Thoracic aorta (tissue), 2 donors: ENCODE measurements around the gene MTX3. TPM values are rescaled to one million over a fixed set of nuclear protein-coding genes. Genes with fewer than 3 reads are reported as not detected.
A peak's percentile ranks its signal among the peaks of the same experiment; 100 is the strongest.

ENCODE experiments used
- ATAC-seq: fragments of 150-250 bp; one replicate; pipeline ENCODE4 v1.8.0; 2017; ENCODE audit warnings: low read depth; ENCODE audit not compliant: insufficient number of reproducible peaks, low FRiP score
- DNase-seq: peaks from one replicate; pipeline ENCODE4 v3.0.0-alpha.2; 2020; ENCODE audit warnings: low spot score
- H3K27ac ChIP-seq, 2 donors: fragments of 200-600 bp; sonication (generic); 1 replicate in 1 of 2; 2 replicates in 1 of 2; pipeline ENCODE4 v1.5.1; 2016; ENCODE audit warnings: mild to moderate bottlenecking in 2 of 2, moderate library complexity in 2 of 2
- H3K27me3 ChIP-seq: fragments of 200-600 bp; sonication (generic); replicated peaks from 2 replicates; pipeline ENCODE4 v1.6.0; 2016; ENCODE audit warnings: mild to moderate bottlenecking; ENCODE audit not compliant: insufficient read depth
- H3K36me3 ChIP-seq: fragments of 200-600 bp; sonication (generic); one replicate; pipeline ENCODE4 v1.5.1; 2016
- H3K4me1 ChIP-seq, 2 donors: fragments of 200-600 bp; sonication (generic); 1 replicate in 1 of 2; 2 replicates in 1 of 2; pipeline versions ENCODE4 v1.5.1 to v1.6.0; 2016; ENCODE audit warnings: low read depth in 2 of 2, mild to moderate bottlenecking in 1 of 2; ENCODE audit not compliant: control insufficient read depth in 1 of 2
- H3K4me3 ChIP-seq: fragments of 200-600 bp; sonication (generic); 2 replicates; pipeline ENCODE4 v1.5.1; 2016; ENCODE audit warnings: mild to moderate bottlenecking
- H3K9me3 ChIP-seq: fragments of 200-600 bp; sonication (generic); 2 replicates; pipeline ENCODE4 v1.5.1; 2016
- total RNA-seq, 2 donors: library from RNA; depleted of rRNA; stranded (reverse); fragments of >200 nt; gene quantifications; one replicate each; pipeline versions ENCODE4 v1.1.0 to v1.2.3, GENCODE V29; 2016
- TF ChIP-seq, protein P1 (sequence below): fragments of 200-600 bp; sonication (generic); IDR thresholded peaks from one replicate; pipeline ENCODE4 v1.5.1; 2019; ENCODE audit warnings: antibody characterized with exemption

The MTX3 gene, protein sequence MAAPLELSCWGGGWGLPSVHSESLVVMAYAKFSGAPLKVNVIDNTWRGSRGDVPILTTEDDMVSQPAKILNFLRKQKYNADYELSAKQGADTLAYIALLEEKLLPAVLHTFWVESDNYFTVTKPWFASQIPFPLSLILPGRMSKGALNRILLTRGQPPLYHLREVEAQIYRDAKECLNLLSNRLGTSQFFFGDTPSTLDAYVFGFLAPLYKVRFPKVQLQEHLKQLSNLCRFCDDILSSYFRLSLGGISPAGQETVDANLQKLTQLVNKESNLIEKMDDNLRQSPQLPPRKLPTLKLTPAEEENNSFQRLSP
- 10 to 100 TPM; 12.3 to 16.7 TPM for total RNA-seq

DNA sequence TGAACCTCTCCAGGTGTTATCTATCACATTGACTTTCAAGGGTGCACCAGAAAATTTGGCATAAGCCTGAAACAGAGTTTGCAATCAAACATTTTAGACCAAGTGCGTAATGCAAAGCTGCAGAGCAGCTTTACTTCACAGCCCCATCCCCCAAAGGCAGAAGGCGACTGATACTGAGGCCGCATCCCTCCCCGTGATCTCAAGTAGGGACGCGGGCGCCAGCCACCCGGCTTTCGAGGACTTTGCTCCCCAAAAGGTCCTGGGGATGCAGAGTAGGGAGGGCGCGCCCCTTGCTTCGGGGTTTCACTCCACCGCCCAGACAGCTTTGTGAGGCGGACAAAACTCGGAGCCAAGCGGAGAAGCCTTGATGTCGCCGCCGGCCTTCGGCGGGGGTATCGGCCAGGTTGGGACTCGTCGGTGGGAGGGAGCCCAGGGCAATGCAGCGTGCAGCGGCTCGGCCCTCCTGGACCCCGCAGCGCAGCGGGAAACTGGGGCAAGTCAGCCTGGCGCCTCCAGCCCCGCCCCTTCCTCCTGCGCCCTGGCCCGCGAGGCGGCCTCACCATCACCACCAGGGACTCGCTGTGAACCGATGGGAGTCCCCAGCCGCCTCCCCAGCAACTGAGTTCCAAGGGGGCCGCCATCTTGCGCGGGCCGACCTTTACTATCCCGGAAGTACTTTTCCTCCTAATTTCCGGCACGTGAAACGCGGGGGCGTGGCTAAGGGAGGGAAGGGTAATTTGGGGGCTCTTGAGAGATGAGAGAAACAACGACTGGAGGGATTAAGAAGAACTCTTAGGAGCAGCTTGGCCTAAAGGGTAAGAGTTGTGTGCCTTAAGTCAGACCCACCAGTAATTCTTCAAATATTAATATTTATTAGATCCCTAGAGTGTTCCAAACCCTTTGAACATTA lies at the start of gene MTX3:
MTX3 (minus strand) TSS at position 665 of the 910 bp plus-strand sequence; CDS start at position 641, 24 bp downstream.
- peak; percentile 66 for DNase-seq
- TF ChIP-seq, protein P1, sequence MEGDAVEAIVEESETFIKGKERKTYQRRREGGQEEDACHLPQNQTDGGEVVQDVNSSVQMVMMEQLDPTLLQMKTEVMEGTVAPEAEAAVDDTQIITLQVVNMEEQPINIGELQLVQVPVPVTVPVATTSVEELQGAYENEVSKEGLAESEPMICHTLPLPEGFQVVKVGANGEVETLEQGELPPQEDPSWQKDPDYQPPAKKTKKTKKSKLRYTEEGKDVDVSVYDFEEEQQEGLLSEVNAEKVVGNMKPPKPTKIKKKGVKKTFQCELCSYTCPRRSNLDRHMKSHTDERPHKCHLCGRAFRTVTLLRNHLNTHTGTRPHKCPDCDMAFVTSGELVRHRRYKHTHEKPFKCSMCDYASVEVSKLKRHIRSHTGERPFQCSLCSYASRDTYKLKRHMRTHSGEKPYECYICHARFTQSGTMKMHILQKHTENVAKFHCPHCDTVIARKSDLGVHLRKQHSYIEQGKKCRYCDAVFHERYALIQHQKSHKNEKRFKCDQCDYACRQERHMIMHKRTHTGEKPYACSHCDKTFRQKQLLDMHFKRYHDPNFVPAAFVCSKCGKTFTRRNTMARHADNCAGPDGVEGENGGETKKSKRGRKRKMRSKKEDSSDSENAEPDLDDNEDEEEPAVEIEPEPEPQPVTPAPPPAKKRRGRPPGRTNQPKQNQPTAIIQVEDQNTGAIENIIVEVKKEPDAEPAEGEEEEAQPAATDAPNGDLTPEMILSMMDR: no peak
- H3K27ac ChIP-seq: peak within 1 kb of the TSS; percentile 58 to 64

DNA sequence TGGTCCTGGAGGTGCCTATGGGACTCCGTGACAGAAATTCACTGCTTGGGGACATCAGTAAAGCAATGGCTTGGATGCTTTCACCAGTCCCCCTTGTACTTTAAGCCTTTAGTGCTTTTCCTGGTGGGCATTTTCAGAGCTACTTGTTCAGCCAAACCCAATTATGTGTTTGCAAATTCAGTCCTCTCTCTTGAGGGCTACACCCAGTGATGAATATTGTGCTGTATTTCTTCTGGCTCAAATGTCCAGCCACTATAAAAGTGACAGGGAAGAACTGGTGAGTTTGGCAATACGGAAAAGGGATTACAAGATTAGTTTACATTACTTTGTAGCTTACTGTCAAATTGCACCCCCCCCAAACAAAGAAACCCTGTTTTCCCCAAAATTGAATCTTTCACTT lies 48.6 kb upstream of the MTX3 start:
- DNase-seq (no peak), ATAC-seq (no peak)
- TF ChIP-seq, protein P1: no peak
- no peaks in the 10 kb centered on the region for H3K9me3 ChIP-seq
- no peaks in the 10 kb centered on the region for H3K4me1 ChIP-seq
- no peak overlapping the region for H3K4me3 ChIP-seq
- no peaks in the 10 kb centered on the region for H3K36me3 ChIP-seq
- H3K27me3 ChIP-seq: no peaks in the 10 kb centered on the region
- no peak overlapping the region for H3K27ac ChIP-seq

More for the DNA sequence above, at the start of gene MTX3:
- H3K4me1 ChIP-seq: peaks cover 12 to 16% of the 10 kb centered on the region in 2 donors
- no peaks in the 10 kb centered on the region for H3K27me3 ChIP-seq
- H3K9me3 ChIP-seq: no peaks in the 10 kb centered on the region
- peak within 1 kb of the TSS; percentile 92 for H3K4me3 ChIP-seq
- ATAC-seq: peak; percentile 81
- H3K36me3 ChIP-seq: peaks cover 16% of the 10 kb centered on the region

DNA sequence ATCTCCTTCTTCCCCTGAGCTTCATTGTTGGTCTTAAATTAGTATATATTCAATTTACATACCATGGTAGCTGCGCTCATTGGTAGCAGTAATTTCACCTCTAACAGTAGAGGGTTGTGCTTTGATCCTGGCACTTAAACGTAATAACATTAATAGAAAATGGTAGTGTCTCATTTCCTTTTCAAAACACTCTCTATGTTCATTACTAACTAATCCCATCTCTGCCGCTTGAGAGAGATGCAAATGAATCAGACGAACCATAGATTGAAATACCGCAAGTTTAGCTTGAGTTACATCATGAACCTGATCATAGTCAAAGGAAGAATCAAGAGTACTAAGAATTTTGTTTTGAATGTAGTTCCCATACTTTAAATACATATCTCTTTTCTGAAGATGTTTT lies 46.3 kb upstream of the MTX3 start:
- H3K4me3 ChIP-seq: no peak overlapping the region
- no peaks in the 10 kb centered on the region for H3K27me3 ChIP-seq
- DNase-seq: no peak
- no peaks in the 10 kb centered on the region for H3K36me3 ChIP-seq
- H3K9me3 ChIP-seq: no peaks in the 10 kb centered on the region
- TF ChIP-seq, protein P1: no peak
- H3K4me1 ChIP-seq: no peaks in the 10 kb centered on the region
- no peak overlapping the region for H3K27ac ChIP-seq
- ATAC-seq: no peak

DNA sequence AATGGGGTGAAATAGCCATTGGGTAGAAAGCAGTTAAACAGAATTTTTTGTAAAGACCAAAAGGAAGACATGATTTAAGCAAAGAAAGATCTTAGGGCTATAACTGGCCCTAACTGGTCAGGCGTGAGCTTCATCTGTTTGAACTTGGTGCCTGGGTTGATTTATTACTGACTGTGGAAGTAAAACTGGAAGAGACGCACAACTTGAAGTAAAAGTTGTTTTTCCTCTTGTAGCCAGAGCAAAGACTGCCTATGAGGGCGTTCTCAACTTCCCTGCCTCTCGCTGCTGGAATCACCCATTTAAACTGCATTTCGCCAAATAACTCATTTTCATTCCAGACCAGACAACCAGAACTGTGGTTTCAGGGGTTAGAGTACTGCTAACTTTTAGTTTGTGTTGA lies 45.6 kb upstream of the MTX3 start:
- Histone ChIP-seq H3K4me3 (no peak overlapping the region), H3K36me3 (no peaks in the 10 kb centered on the region), H3K9me3 (no peaks in the 10 kb centered on the region), H3K27ac (no peak overlapping the region), H3K27me3 (no peaks in the 10 kb centered on the region), H3K4me1 (no peaks in the 10 kb centered on the region)
- no peak for DNase-seq
- TF ChIP-seq, protein P1: no peak
- ATAC-seq: no peak

DNA sequence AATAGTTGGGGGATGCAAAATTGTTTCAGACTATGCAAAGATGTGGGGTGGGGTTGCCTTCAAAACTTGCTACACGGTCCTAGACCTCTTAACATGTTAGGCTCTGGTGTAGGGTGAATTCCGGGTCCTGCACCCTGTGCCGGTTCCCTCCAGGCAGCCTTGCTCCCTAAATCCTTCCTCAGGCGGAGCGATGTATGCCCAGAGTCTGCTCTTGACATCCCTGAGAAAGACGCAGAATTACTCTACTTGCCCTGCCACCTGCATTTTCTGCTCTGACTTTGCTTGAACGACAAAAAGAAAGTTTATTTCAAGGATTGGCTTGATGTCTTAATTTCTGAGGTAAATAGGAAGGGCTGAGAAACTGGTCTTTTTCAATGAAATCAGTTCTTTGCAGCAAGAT lies 44.8 kb upstream of the MTX3 start:
- H3K27me3 ChIP-seq: no peaks in the 10 kb centered on the region
- no peaks in the 10 kb centered on the region for H3K9me3 ChIP-seq
- ATAC-seq (no peak), DNase-seq (no peak)
- H3K27ac ChIP-seq: no peak overlapping the region
- H3K36me3 ChIP-seq: no peaks in the 10 kb centered on the region
- H3K4me3 ChIP-seq: no peak overlapping the region
- no peaks in the 10 kb centered on the region for H3K4me1 ChIP-seq
- TF ChIP-seq, protein P1: no peak
